OCI-LY7 (cell line): ENCODE results near the gene TAOK3. TPM values are rescaled to one million over a fixed set of nuclear protein-coding genes. Genes with fewer than 3 reads are reported as not detected.
A peak's percentile ranks its signal among the peaks of the same experiment; 100 is the strongest.

Experiments used
- BruUV-seq: library from RNA; stranded (reverse); fragments of 400-500 nt; replicated peaks from 2 replicates; lab custom pipeline; 2021; lab: Mats Ljungman, UMichigan
- CTCF ChIA-PET: fragments of 300-600 bp; sonication (Branson Sonifier 250); formaldehyde crosslinking; loops from one replicate; lab custom pipeline; 2022; ENCODE audit warnings: antibody characterized with exemption; ENCODE audit not compliant: unreplicated experiment; lab: Charles Lee
- POLR2A ChIA-PET: fragments of 300-600 bp; sonication (Branson Sonifier 250); formaldehyde crosslinking; loops from one replicate; lab custom pipeline; 2022; ENCODE audit warnings: antibody characterized with exemption; lab: Charles Lee
- DNase-seq: peaks from one replicate; pipeline ENCODE4 v3.0.0-alpha.2; 2015; ENCODE audit warnings: low spot score
- H2AFZ ChIP-seq: fragments of 200-600 bp; sonication (generic), shearing (Covaris generic); 2 replicates; pipeline ENCODE4 v1.6.1; 2014; ENCODE audit warnings: mild to moderate bottlenecking, antibody characterized with exemption, low read length, moderate library complexity
- H3K27ac ChIP-seq: fragments of 200-600 bp; sonication (generic); 2 replicates; pipeline ENCODE4 v1.5.1; 2014; ENCODE audit warnings: mixed run types, low read depth, mild to moderate bottlenecking, moderate library complexity, low read length, inconsistent platforms; ENCODE audit not compliant: poor library complexity, severe bottlenecking
- H3K36me3 ChIP-seq: fragments of 200-600 bp; sonication (generic); 2 replicates; pipeline ENCODE4 v1.6.1; 2014; ENCODE audit warnings: mild to moderate bottlenecking, antibody characterized with exemption, low read length, moderate library complexity, mixed read lengths; ENCODE audit not compliant: insufficient read depth
- H3K4me1 ChIP-seq: fragments of 200-600 bp; sonication (generic); 2 replicates; pipeline ENCODE4 v1.5.1; 2014; ENCODE audit warnings: mild to moderate bottlenecking, low read length; ENCODE audit not compliant: insufficient read depth, poor library complexity, severe bottlenecking
- H3K4me2 ChIP-seq: fragments of 200-600 bp; sonication (generic); 2 replicates; pipeline ENCODE4 v1.6.1; 2014; ENCODE audit warnings: mild to moderate bottlenecking, low read length
- H3K4me3 ChIP-seq: fragments of 200-600 bp; sonication (generic); 2 replicates; pipeline ENCODE4 v1.5.1; 2014; ENCODE audit warnings: mild to moderate bottlenecking, low read depth, low read length; ENCODE audit not compliant: poor library complexity, severe bottlenecking
- H3K79me2 ChIP-seq: fragments of 200-600 bp; sonication (generic); 2 replicates; pipeline ENCODE4 v1.6.1; 2016; ENCODE audit warnings: low read depth, mild to moderate bottlenecking, low read length, moderate library complexity, mixed read lengths; ENCODE audit not compliant: insufficient read depth
- H3K9me2 ChIP-seq: fragments of 200-600 bp; sonication (generic); 2 replicates; pipeline ENCODE4 v1.6.1; 2016; ENCODE audit warnings: mild to moderate bottlenecking, low read length, mixed read lengths; ENCODE audit not compliant: insufficient read depth
- H3K9me3 ChIP-seq: fragments of 200-600 bp; sonication (generic); 2 replicates; pipeline ENCODE4 v1.6.1; 2014; ENCODE audit warnings: mild to moderate bottlenecking, mixed run types, low read length, mixed read lengths
- H4K20me1 ChIP-seq: fragments of 200-600 bp; sonication (generic); 2 replicates; pipeline ENCODE4 v1.6.1; 2014; ENCODE audit warnings: mild to moderate bottlenecking, antibody characterized with exemption, low read length, moderate library complexity, mixed read lengths; ENCODE audit not compliant: insufficient read depth
- CTCF ChIP-seq: fragments of 200-600 bp; sonication (generic); conservative IDR thresholded peaks from 2 replicates; pipeline ENCODE4 v1.5.1; 2014; ENCODE audit warnings: mild to moderate bottlenecking, antibody characterized with exemption, low read length, moderate library complexity, mixed read lengths
- EZH2phosphoT487 ChIP-seq: fragments of 200-600 bp; sonication (generic); IDR thresholded peaks from 2 replicates; pipeline ENCODE4 v1.6.1; 2018; ENCODE audit warnings: low read depth, borderline replicate concordance, mild to moderate bottlenecking, mixed run types, antibody characterized with exemption, low read length, moderate library complexity, mixed read lengths
- intact Hi-C: fragments of 100-400 bp; cut with micrococcal nuclease; formaldehyde crosslinking; loops from one replicate; pipeline ENCODE4 v1.10.0; 2022; ENCODE audit not compliant: unreplicated experiment
- total RNA-seq, 2 experiments: library from RNA; depleted of rRNA in 1 of 2; stranded (reverse); fragments of >200 nt in 1 of 2; shearing (Covaris generic) in 1 of 2; gene quantifications; 2 replicates each; pipeline ENCODE4 v1.2.3, GENCODE V29; 2014 to 2022

The TAOK3 gene
- total RNA-seq, 2 experiments from 2014 or later: 30.7 to 56.0 TPM

GRCh38 chr12:118327391-118327790 lies 45.3 kb downstream of the TAOK3 start:
- H3K4me1 ChIP-seq: peaks cover 27% of the 10 kb centered on the region
- H3K27ac ChIP-seq: no peak overlapping the region
- POLR2A ChIA-PET: interaction anchor here (0.6 kb wide), 1 partner anchor 386 kb away, joined by 3 read pairs; no protein-coding TSS in a partner anchor
- BruUV-seq: no TSS peak
- H3K79me2 ChIP-seq: peaks cover 48% of the 10 kb centered on the region
- H3K36me3 ChIP-seq: peaks cover 14% of the 10 kb centered on the region
- no peak overlapping the region for H3K4me2 ChIP-seq
- CTCF ChIA-PET: no interaction called here
- H4K20me1 ChIP-seq: no peaks in the 10 kb centered on the region
- 0 out of 2 replicates have a peak, but pooled peaks cover 5% of the 10 kb centered on the region for H3K9me3 ChIP-seq
- no peak for DNase-seq
- intact Hi-C loops: no loop called here
- H3K4me3 ChIP-seq: no peak overlapping the region
- no peak for TF ChIP-seq EZH2phosphoT487
- TF ChIP-seq CTCF: no peak
- H3K9me2 ChIP-seq: no peaks in the 10 kb centered on the region
- no peak overlapping the region for H2AFZ ChIP-seq

GRCh38 chr12:118326991-118327390 lies 45.7 kb downstream of the TAOK3 start:
- intact Hi-C loops: no loop called here
- Histone ChIP-seq H3K79me2 (peaks cover 44% of the 10 kb centered on the region), H3K4me3 (no peak overlapping the region), H2AFZ (no peak overlapping the region), H3K9me2 (no peaks in the 10 kb centered on the region), H3K4me1 (peaks cover 27% of the 10 kb centered on the region), H4K20me1 (no peaks in the 10 kb centered on the region), H3K4me2 (no peak overlapping the region), H3K27ac (no peak overlapping the region), H3K9me3 (0 out of 2 replicates have a peak, but pooled peaks cover 5% of the 10 kb centered on the region), H3K36me3 (peaks cover 14% of the 10 kb centered on the region)
- no TSS peak for BruUV-seq
- ChIA-PET CTCF (no interaction called here), POLR2A (interaction anchor here (0.6 kb wide), 1 partner anchor 386 kb away, joined by 3 read pairs; no protein-coding TSS in a partner anchor)
- TF ChIP-seq EZH2phosphoT487 (no peak), CTCF (no peak)
- DNase-seq: no peak

- Histone ChIP-seq H3K9me3 (0 out of 2 replicates have a peak, but pooled peaks cover 5% of the 10 kb centered on the region), H2AFZ (no peak overlapping the region), H3K36me3 (peaks cover 14% of the 10 kb centered on the region), H3K4me2 (no peak overlapping the region), H3K27ac (no peak overlapping the region), H3K4me3 (no peak overlapping the region), H3K4me1 (peaks cover 16% of the 10 kb centered on the region), H4K20me1 (no peaks in the 10 kb centered on the region), H3K9me2 (no peaks in the 10 kb centered on the region), H3K79me2 (peaks cover 35% of the 10 kb centered on the region)
- TF ChIP-seq EZH2phosphoT487: no peak
- no peak for TF ChIP-seq CTCF
- ChIA-PET POLR2A (no interaction called here), CTCF (no interaction called here)
- DNase-seq: no peak
- intact Hi-C loops: no loop called here
- TSS peak; percentile 20 for BruUV-seq
These were observed 47.6 kb downstream of the TAOK3 start for GRCh38 chr12:118325081-118325480.
